ENCODE results near the gene SPATA18. TPM values are rescaled to one million over a fixed set of nuclear protein-coding genes. Genes with fewer than 3 reads are reported as not detected.

Gene SPATA18
- total and polyA plus RNA-seq, 2 of the 13 experiments (the other 11 are each of a cell fraction or from before 2014, with no cell fraction given), result 5.7 to 13.2 TPM

DNA sequence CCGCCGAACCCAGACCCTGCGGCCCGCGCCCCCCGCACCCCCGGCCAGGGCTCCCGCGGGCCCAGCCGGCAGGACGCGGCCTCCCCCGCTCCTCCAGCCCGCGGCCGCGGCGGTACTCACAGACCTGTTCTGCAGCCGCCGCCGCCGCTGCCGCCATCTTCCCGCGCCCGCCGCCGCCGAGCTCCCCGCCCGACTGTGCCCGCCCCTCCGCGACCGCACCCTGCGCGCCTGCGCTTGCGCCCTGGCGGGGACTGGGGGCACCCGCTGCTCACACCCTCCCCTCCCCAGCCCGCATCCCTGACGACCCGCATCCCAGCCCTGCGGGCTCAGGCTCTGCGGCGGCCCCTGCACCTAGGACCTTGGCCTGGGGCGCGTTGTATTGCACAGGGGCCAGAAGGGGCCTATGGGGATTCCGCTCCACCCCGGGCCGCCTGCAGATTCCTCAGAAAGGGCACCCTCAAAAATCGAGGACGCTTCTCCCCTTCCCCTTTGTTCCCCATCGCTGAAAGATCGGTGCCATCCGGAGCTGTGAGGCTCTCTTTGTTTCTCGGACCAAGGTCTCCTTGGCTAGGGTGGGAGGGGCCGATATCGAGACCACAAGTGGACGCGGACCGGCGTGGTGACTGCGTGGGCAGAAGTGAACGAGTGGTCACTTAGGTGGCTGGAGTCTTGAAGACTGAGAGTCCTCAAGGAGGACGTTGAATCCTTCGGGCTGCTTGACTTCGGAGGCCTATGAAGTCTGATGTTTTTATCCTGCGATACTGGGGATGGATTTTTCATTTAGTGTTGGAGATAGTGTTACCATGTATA lies 12.8 kb upstream of the SPATA18 start, which contains the start of gene SGCB (continued):
- 0 out of 2 replicates have a peak, but pooled peaks have one; percentile 29 for TF ChIP-seq TAF1 (CRISPR knock-in tag; IDR thresholded peaks at IDR 0.05)
- TF ChIP-seq ZNF709 (CRISPR knock-in tag; IDR thresholded peaks at IDR 0.05), result 0 out of 2 replicates have a peak, but pooled peaks have one; percentile 34
- TF ChIP-seq YY1 (IDR thresholded peaks at IDR 0.05; ENCODE audit: insufficient read depth, insufficient replicate concordance, low read depth, low read length), result peak; percentile 90
- peak; percentile 18 for TF ChIP-seq SKI (IDR thresholded peaks at IDR 0.05; ENCODE audit: partially characterized antibody)
- TF ChIP-seq ATF7-NPFF (CRISPR knock-in tag; IDR thresholded peaks at IDR 0.05; ENCODE audit: low read depth), result peak; percentile 64; the same call in 1 of the 2 replicates
- 0 out of 2 replicates have a peak, but pooled peaks have one; percentile 55 for TF ChIP-seq ZNF142 (CRISPR knock-in tag; IDR thresholded peaks at IDR 0.05)
- TF ChIP-seq PHF8 (CRISPR knock-in tag; IDR thresholded peaks at IDR 0.05), result peak; percentile 59; the same call in 1 of the 2 replicates
- peak; percentile 67; the same call in 1 of the 2 replicates for TF ChIP-seq ZNF501 (CRISPR knock-in tag; IDR thresholded peaks at IDR 0.05)
- TF ChIP-seq, protein P1, sequence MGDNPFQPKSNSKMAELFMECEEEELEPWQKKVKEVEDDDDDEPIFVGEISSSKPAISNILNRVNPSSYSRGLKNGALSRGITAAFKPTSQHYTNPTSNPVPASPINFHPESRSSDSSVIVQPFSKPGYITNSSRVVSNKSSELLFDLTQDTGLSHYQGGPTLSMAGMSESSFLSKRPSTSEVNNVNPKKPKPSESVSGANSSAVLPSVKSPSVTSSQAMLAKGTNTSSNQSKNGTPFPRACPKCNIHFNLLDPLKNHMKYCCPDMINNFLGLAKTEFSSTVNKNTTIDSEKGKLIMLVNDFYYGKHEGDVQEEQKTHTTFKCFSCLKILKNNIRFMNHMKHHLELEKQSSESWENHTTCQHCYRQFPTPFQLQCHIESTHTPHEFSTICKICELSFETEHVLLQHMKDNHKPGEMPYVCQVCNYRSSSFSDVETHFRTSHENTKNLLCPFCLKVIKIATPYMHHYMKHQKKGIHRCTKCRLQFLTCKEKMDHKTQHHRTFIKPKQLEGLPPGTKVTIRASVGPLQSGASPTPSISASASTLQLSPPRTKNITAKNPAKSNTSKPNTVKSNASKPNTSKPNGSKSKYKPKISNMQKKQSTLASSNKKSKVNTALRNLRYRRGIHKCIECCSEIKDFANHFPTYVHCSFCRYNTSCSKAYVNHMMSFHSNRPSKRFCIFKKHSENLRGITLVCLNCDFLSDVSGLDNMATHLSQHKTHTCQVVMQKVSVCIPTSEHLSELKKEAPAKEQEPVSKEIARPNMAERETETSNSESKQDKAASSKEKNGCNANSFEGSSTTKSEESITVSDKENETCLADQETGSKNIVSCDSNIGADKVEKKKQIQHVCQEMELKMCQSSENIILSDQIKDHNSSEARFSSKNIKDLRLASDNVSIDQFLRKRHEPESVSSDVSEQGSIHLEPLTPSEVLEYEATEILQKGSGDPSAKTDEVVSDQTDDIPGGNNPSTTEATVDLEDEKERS (CRISPR knock-in tag; IDR thresholded peaks at IDR 0.05), result peak; percentile 41; the same call in 1 of the 2 replicates
- TF ChIP-seq MTA1 (CRISPR knock-in tag; IDR thresholded peaks at IDR 0.05; ENCODE audit: borderline replicate concordance), result peak; percentile 72; the same call in 1 of the 2 replicates
- 0 out of 2 replicates have a peak, but pooled peaks have one; percentile 19 for TF ChIP-seq THAP11 (CRISPR knock-in tag; IDR thresholded peaks at IDR 0.05)
- TF ChIP-seq POLR2G (IDR thresholded peaks at IDR 0.05; ENCODE audit: low read depth, low read length), result peak; percentile 40; the same call in 1 of the 2 replicates
- TF ChIP-seq, protein P2, sequence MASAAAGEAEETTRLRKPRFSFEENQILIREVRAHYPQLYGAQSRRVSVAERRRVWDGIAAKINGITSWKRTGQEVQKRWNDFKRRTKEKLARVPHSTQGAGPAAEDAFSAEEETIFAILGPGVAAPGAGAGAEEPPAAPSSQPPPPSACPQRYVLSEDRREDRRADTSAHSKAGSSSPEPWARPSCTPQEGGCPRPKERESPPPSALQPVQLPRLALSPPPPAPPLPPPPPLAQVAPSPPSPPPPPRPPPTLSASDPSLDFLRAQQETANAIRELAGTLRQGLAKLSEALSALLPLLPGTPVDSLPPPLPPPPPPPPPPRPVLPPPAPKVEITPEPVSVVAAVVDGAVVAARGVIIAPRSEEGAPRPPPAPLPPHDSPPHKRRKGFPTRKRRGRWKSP (CRISPR knock-in tag; IDR thresholded peaks at IDR 0.05), result peak; percentile 48; the same call in 1 of the 2 replicates
- TF ChIP-seq RORA (CRISPR knock-in tag; IDR thresholded peaks at IDR 0.05), result no peak
- no peak for TF ChIP-seq CAMTA2 (CRISPR knock-in tag; IDR thresholded peaks at IDR 0.05; ENCODE audit: borderline replicate concordance)
- no peak for TF ChIP-seq ZNF550 (CRISPR knock-in tag; IDR thresholded peaks at IDR 0.05; ENCODE audit: borderline replicate concordance)
- TF ChIP-seq, protein P3, sequence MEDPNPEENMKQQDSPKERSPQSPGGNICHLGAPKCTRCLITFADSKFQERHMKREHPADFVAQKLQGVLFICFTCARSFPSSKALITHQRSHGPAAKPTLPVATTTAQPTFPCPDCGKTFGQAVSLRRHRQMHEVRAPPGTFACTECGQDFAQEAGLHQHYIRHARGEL (CRISPR knock-in tag; IDR thresholded peaks at IDR 0.05), result 0 out of 2 replicates have a peak, but pooled peaks have one; percentile 29

Measured in HepG2 (cell line).